ENCODE results near the gene RINL.

Gene RINL

GRCh38 chr19:38877781-38878574 lies at the start of gene RINL:
Gene RINL (minus strand): TSS chr19:38878275. CDS start chr19:38876742, 1,533 bp downstream.
- peak; percentile 14 for DNase-seq

- DNase-seq: no peak
Measured at GRCh38 chr19:38924388-38924787, 46.3 kb upstream of the RINL start.

GRCh38 chr19:38922482-38922881 lies 44.4 kb upstream of the RINL start:
- no peak for DNase-seq

- DNase-seq: no peak
Measured at GRCh38 chr19:38921420-38922274, 43.6 kb upstream of the RINL start.

GRCh38 chr19:38920602-38921419 lies 42.7 kb upstream of the RINL start:
- no peak for DNase-seq

DNA sequence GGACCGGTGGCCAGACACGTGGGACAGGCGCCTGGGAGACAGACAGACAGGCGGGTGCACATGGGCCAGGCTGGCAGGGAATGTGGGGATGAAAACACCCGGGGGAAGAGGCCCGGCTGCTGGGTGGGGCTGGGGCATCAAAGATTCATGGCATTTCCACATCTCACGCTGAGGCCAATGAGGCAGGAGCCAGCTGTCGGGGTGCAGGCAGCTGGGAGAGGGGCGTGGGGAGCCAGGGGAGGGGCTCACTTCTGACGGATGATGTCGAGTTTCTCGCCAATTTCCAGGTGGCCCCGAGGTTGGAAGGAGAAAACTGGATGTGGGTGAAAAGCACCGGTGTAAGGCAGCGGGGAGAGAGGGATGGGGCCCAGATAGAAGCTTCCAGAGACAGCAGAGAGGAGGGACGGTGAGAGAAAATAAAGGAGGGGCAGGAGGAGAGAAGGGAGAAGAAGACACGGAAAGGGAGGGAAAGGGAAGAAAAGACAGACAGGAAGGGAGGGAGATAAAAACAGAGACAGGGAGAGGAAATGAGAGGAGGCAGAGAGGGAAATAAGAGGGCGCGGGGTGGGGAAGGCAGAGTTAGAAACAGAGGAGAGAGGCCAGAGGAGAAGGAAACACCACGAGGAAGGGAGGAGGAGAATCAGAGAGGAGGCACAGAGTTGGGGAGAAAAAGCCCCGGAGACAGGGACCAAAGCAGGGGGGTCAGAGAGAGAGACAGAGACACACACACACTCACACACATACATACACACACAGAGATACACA lies 41.9 kb upstream of the RINL start:
- no peak for DNase-seq

DNA sequence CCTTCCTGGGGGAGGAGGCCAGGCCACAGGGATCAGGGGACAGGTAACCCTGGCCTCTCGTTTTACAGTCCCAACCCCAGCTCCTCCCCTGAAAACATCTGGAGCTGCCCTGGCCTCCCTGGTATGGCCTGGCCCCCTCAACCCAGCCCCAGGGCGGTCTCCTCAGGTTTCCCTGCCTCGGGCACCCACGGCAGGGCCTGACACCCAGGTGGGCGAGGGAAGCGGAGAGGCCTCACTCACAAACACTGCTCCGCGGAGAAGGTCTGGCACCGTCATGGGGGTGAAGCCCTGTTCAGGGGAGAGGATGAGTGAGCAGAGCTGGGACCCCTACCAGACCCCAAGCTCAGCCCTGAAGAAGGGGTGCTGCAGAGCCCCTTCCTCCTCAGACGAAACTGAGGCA lies 40.5 kb upstream of the RINL start:
- no peak for DNase-seq

GRCh38 chr19:38917921-38918491 lies 39.9 kb upstream of the RINL start:
- DNase-seq: no peak

GRCh38 chr19:38917516-38917915 lies 39.4 kb upstream of the RINL start:
- DNase-seq: no peak

DNA sequence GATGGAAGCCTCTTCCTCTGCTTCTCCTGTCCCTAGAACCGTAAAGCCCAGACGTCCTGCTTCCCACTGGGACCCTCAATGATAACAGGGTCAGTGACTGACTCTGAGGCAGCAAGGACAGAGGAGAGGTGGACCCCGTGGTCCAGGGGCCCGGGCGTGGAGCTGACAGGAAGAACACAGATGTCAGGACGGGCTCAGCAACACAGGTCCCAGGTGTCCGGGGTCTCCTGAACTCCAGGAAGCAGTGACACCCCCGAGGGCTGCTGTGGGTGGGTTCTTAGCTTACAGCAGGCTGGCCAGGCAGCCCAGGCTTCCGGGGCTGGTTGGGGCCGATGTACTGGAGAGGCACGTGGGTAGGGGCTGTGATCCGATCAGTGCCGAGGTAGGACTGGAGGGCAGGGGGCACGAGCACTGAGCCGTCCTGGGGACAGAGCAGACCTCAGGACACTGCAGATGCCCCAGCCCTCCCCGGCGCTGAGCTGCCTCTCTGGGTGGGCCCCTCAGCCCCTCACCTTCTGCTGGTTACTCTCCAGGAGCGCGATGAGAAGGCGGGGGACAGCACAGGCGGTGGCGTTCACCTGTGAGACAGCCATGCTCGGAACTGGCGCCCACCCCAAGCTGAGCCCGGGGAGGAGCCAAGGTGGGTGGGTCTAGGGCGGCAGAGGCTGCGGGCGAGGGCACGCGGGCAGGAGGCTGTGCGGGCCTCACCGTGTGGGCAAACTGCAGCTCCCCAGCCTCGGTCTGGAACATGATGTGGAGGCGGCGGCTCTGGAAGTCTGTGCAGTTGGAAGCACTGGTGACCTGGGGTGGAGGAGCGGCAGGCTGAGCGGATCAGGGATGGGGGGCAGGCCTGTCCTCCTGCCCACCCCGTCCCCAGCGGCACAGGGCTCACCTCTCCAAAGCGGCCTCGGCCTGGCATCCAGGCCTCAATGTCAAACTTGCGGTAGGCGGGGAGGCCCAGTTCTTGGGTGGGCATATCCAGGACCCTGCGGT lies 37.5 kb upstream of the RINL start:
- DNase-seq: no peak

- DNase-seq: no peak
Measured at GRCh38 chr19:38913958-38914357, 35.9 kb upstream of the RINL start.

DNA sequence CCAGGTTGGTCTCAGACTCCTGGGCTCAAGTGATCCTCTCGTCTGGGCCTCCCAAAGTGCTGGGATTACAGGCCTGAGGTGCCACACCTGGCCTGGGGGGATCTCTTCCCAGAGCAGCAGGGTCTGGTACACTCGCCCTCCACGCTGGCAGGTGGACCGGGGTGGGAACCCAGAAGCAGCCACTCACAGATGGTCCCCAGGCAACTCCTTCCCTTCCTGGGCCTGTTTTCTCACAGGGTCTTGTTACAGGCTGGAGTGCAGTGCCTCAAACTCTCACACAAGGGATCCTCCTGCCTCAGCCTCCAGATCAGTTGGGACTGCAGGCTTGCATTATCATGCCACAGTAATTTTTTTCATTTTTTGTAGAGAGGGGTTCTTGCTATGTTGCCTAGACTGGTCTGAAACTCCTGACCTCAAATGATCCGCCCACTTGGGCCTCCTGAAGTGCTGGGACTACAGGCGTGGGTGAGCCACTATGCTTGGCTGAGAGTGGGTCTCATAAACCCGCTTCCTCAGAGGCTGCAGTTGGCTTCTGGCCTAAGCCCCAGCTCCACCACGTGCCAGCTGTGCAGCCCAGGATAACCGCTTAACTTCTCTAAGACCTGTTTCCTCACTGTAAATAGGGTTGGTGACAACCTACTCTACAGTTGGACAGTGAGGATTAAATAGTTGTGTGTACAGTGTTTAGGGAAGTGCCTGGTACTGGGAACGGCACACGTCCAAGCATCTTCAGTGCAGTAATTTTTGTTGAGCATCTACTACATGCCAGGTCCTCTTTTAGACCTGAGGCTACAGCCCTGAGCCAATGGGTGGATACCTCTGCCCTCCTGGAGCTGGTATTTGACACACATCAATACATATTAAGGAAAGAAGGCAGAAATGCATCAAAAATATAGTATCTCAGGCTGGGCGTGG lies 34.8 kb upstream of the RINL start:
- no peak for DNase-seq

DNA sequence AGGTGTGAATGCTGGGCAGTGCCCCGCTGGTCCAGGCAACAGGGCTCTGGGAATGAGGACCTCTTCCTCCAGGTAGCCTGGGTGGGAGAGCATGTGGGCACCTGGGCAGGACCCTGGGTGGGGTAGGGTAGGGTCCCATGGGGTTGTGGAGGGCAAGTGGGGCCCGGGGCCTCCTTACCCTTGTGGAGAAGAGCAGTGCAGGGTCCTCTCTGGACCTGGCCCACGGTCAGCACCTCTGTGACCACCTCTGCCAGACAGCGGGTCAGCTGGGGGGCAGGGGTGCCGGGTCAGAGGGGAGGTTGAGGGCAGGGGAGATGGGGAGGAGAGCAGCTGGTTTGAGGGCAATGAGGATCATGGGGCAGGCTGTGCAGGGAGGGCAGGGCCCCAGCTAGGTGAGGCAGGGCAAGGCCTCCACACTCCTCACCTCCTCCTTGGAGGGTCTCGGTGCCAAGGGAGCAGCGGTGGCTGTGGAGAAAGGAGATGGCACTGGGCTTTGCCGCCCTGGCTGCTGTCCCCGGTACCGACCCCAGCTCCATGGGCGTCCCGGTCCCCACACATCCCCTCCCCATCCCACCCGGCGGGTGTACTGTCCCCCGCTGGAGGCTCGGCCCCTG lies 33.4 kb upstream of the RINL start:
- DNase-seq: no peak

GRCh38 chr19:38910488-38910887 lies 32.4 kb upstream of the RINL start:
- DNase-seq: no peak

GRCh38 chr19:38908911-38909310 lies 30.8 kb upstream of the RINL start:
- DNase-seq: no peak

DNA sequence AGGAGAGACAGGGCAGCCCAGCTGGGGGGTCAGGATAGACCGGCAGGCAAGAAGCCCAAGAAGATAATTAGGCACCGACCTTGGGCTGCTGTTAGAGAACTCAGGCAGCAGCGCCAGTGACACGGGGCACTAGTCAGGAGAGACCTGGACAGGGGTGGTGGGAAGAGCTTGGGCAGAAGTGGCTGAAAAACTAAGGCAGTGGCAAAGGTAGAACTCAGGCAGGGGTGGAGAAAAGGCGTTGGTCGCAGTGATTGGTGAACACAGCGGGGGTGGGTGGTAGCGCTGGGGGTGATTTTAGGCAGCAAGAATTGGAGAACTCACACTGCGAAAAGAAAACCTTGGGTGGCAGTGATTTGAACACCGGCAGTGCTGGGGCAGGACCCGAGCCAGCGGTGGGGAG lies 29.6 kb upstream of the RINL start:
- no peak for DNase-seq

DNA sequence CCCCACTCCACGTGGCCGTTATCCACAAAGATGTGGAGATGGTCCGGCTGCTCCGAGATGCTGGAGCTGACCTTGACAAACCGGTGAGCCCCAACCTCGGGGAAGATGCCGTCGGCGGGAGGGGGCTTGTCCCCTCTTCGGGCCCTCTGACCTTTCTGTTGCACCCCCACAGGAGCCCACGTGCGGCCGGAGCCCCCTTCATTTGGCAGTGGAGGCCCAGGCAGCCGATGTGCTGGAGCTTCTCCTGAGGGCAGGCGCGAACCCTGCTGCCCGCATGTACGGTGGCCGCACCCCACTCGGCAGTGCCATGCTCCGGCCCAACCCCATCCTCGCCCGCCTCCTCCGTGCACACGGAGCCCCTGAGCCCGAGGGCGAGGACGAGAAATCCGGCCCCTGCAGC lies 29.2 kb upstream of the RINL start:
- no peak for DNase-seq

- no peak for DNase-seq
Measured at GRCh38 chr19:38905620-38906019, 27.5 kb upstream of the RINL start.

All from NCI-H526 treated with DMSO at 0.1 percent for 48 hours (cell line).